Trophoblast cell (in vitro differentiated cells and primary cell): ENCODE results near the gene DICER1.

Source experiments
- DNase-seq, 2 donors: peaks; one replicate each; pipeline ENCODE4 v3.0.0-alpha.2; 2016
- H2AFZ ChIP-seq: 2 replicates; pipeline ENCODE4 v1.6.1; 2013; ENCODE audit warnings: low read length, moderate library complexity, mild to moderate bottlenecking; ENCODE audit not compliant: insufficient read depth, poor library complexity
- H2AK5ac ChIP-seq: 2 replicates; pipeline ENCODE4 v1.6.1; 2013; ENCODE audit warnings: mild to moderate bottlenecking, low read length
- H2BK120ac ChIP-seq: 2 replicates; pipeline ENCODE4 v1.6.1; 2013; ENCODE audit warnings: low read length, mild to moderate bottlenecking, moderate library complexity; ENCODE audit not compliant: insufficient read depth, poor library complexity
- H2BK12ac ChIP-seq: 2 replicates; pipeline ENCODE4 v1.6.1; 2013; ENCODE audit warnings: mild to moderate bottlenecking, low read length, moderate library complexity
- H2BK5ac ChIP-seq: 2 replicates; pipeline ENCODE4 v1.6.1; 2013; ENCODE audit warnings: low read length, low read depth, moderate library complexity, mild to moderate bottlenecking; ENCODE audit not compliant: poor library complexity
- H3K14ac ChIP-seq: 2 replicates; pipeline ENCODE4 v1.6.1; 2013; ENCODE audit warnings: mild to moderate bottlenecking, low read length
- H3K18ac ChIP-seq: 2 replicates; pipeline ENCODE4 v1.6.1; 2013; ENCODE audit warnings: mild to moderate bottlenecking, low read length
- H3K23ac ChIP-seq: 2 replicates; pipeline ENCODE4 v1.6.1; 2013; ENCODE audit warnings: low read length
- H3K27ac ChIP-seq: 2 replicates; pipeline ENCODE4 v1.5.1; 2013; ENCODE audit warnings: low read depth, mild to moderate bottlenecking, inconsistent platforms, low read length, moderate library complexity
- H3K27me3 ChIP-seq: 2 replicates; pipeline ENCODE4 v1.6.1; 2013; ENCODE audit warnings: inconsistent platforms, mild to moderate bottlenecking, low read length, moderate library complexity; ENCODE audit not compliant: insufficient read depth
- H3K36me3 ChIP-seq, 2 experiments: 1 replicate in 1 of 2; 2 replicates in 1 of 2; pipeline ENCODE4 v1.6.1; 2013; ENCODE audit warnings: low read length in 2 of 2, mild to moderate bottlenecking in 2 of 2, moderate library complexity in 1 of 2; ENCODE audit not compliant: insufficient read depth in 2 of 2, control insufficient read depth in 1 of 2
- H3K4ac ChIP-seq: 2 replicates; pipeline ENCODE4 v1.6.1; 2013; ENCODE audit warnings: low read depth, mild to moderate bottlenecking, low read length, moderate library complexity
- H3K4me1 ChIP-seq, 2 experiments: 1 replicate in 1 of 2; 2 replicates in 1 of 2; pipeline ENCODE4 v1.6.1; 2013; ENCODE audit warnings: low read length in 2 of 2, mild to moderate bottlenecking in 2 of 2, moderate library complexity in 1 of 2; ENCODE audit not compliant: insufficient read depth in 2 of 2, control insufficient read depth in 1 of 2
- H3K4me2 ChIP-seq: 2 replicates; pipeline ENCODE4 v1.6.1; 2013; ENCODE audit warnings: inconsistent platforms, mild to moderate bottlenecking, low read length, moderate library complexity
- H3K4me3 ChIP-seq: 2 replicates; pipeline ENCODE4 v1.5.1; 2013; ENCODE audit warnings: mild to moderate bottlenecking, low read depth, low read length, inconsistent platforms
- H3K79me1 ChIP-seq: one replicate; pipeline ENCODE4 v1.6.1; 2013; ENCODE audit warnings: low read length
- H3K79me2 ChIP-seq: 2 replicates; pipeline ENCODE4 v1.6.1; 2013; ENCODE audit warnings: low read length, mild to moderate bottlenecking; ENCODE audit not compliant: control insufficient read depth, insufficient read depth, poor library complexity
- H3K9ac ChIP-seq: 2 replicates; pipeline ENCODE4 v1.6.1; 2013; ENCODE audit warnings: mild to moderate bottlenecking, low read length
- H3K9me3 ChIP-seq: 2 replicates; pipeline ENCODE4 v1.6.1; 2013; ENCODE audit warnings: low read depth, mild to moderate bottlenecking, control low read depth, inconsistent platforms, low read length; ENCODE audit not compliant: insufficient read depth
- H4K12ac ChIP-seq: 2 replicates; pipeline ENCODE4 v1.6.1; 2013; ENCODE audit warnings: low read depth, mild to moderate bottlenecking, low read length, moderate library complexity
- H4K8ac ChIP-seq: 2 replicates; pipeline ENCODE4 v1.6.1; 2013; ENCODE audit warnings: low read depth, mild to moderate bottlenecking, low read length, moderate library complexity
- H4K91ac ChIP-seq: one replicate; pipeline ENCODE4 v1.6.1; 2013; ENCODE audit warnings: low read depth, mild to moderate bottlenecking, low read length, moderate library complexity
- WGBS: extraction: QIAGEN DNeasy Blood & Tissue Kit; methylation state at CpG from one replicate; pipeline ENCODE4 v1.1.7; 2013; ENCODE audit warnings: missing lambda C conversion rate; ENCODE audit not compliant: insufficient read length, insufficient coverage; ENCODE audit errors: extremely low coverage; 5-methylcytosine and 5-hydroxymethylcytosine counted together

DICER1 gene

DNA sequence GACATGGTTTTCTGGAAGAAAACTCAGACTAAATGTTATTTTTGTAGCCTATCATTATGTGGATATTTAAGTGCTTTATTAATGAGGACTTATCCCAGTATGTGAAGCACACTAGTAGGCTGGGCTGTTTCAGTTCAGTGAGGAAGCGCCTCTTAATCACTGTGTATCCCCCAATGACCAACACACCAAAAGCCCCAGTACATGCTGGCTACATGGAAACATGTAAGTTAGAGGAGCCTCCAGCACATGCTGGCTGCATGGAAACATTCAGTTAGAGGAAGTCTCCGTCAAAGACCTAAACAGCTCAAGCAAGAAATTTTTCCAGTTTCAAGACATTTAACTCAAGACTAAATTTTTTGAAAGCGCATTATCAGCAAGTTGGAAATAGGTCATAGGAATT lies 26.8 kb downstream of the DICER1 start:
- H2AK5ac ChIP-seq, result no peak overlapping the region
- no peak overlapping the region for H2BK120ac ChIP-seq
- WGBS, result no CpG with 5 or more reads among the region's 3 CpGs
- no peak overlapping the region for H3K4ac ChIP-seq
- no peak overlapping the region for H4K91ac ChIP-seq
- H2AFZ ChIP-seq, result no peak overlapping the region
- H3K4me2 ChIP-seq, result no peak overlapping the region
- H3K79me1 ChIP-seq, result no peaks in the 10 kb centered on the region
- no peaks in the 10 kb centered on the region for H3K9me3 ChIP-seq
- no peak overlapping the region for H2BK12ac ChIP-seq
- no peak overlapping the region for H3K18ac ChIP-seq
- H4K12ac ChIP-seq, result no peak overlapping the region
- no peak overlapping the region for H2BK5ac ChIP-seq
- no peak overlapping the region for H3K27ac ChIP-seq
- no peaks in the 10 kb centered on the region for H3K79me2 ChIP-seq
- H3K23ac ChIP-seq, result no peak overlapping the region
- peaks cover 4 to 6% of the 10 kb centered on the region in 2 experiments for H3K36me3 ChIP-seq
- H3K9ac ChIP-seq, result no peak overlapping the region
- H3K4me1 ChIP-seq, result no peaks in the 10 kb centered on the region
- H3K14ac ChIP-seq, result no peak overlapping the region
- H4K8ac ChIP-seq, result no peak overlapping the region
- no peak overlapping the region for H3K4me3 ChIP-seq
- DNase-seq, result no peak
- H3K27me3 ChIP-seq, result no peaks in the 10 kb centered on the region

DNA sequence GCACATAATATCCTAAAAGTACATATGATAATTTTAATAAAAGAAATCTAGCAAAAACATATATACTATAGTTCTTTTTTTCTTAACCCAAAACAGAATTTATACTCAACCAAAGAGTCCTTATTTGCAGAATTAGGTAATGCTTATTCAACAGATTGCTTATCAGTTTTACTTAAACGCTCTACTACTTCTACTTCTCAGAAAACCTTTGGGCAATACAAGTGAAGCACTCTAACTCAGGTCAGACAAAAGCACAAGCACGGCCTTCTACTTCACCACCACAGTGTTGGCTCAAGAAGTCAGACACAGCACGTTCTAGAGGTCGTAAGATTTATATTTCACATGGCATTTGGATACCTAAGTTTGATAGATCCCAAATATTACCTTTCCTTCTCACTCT lies 29.2 kb downstream of the DICER1 start:
- Histone ChIP-seq H3K27me3 (no peaks in the 10 kb centered on the region), H3K9ac (no peak overlapping the region), H3K36me3 (peaks cover 6 to 14% of the 10 kb centered on the region in 2 experiments), H4K12ac (no peak overlapping the region), H3K23ac (no peak overlapping the region), H3K4ac (no peak overlapping the region), H3K18ac (no peak overlapping the region), H3K79me2 (no peaks in the 10 kb centered on the region), H3K79me1 (no peaks in the 10 kb centered on the region), H2AK5ac (no peak overlapping the region), H3K4me1 (no peaks in the 10 kb centered on the region), H4K8ac (no peak overlapping the region), H3K14ac (no peak overlapping the region), H2BK12ac (no peak overlapping the region), H2AFZ (no peak overlapping the region), H3K4me3 (no peak overlapping the region), H2BK120ac (no peak overlapping the region), H3K4me2 (no peak overlapping the region), H3K9me3 (no peaks in the 10 kb centered on the region), H3K27ac (no peak overlapping the region), H4K91ac (no peak overlapping the region), H2BK5ac (no peak overlapping the region)
- DNase-seq, result no peak
- WGBS, result no CpG with 5 or more reads among the region's 4 CpGs

DNA sequence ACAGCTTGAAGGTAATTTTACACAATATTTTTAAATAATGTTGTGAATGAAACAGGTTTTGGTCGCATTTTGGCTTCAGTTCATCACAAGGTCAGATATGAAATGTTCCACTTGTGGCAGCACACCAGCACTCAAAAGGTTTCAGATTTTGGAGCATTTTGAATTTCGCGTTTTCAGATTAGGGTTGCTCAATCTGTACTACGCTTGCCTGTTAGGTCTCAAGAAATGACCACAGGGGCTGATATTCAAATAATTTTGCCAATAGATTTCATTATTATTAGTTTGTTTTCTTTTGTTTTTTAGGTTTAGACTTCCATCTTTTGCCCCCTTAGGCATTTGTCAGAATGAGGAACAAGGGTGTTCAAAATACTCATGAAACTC lies 29.8 kb downstream of the DICER1 start:
- no peak overlapping the region for H2AK5ac ChIP-seq
- WGBS, result no CpG with 5 or more reads among the region's 4 CpGs
- H4K12ac ChIP-seq, result no peak overlapping the region
- no peak overlapping the region for H2BK120ac ChIP-seq
- no peak overlapping the region for H3K27ac ChIP-seq
- H3K9ac ChIP-seq, result no peak overlapping the region
- no peak overlapping the region for H3K14ac ChIP-seq
- H2BK12ac ChIP-seq, result no peak overlapping the region
- no peak for DNase-seq
- no peak overlapping the region for H3K4me3 ChIP-seq
- no peak overlapping the region for H2BK5ac ChIP-seq
- no peaks in the 10 kb centered on the region for H3K4me1 ChIP-seq
- H3K23ac ChIP-seq, result no peak overlapping the region
- H3K4ac ChIP-seq, result no peak overlapping the region
- H3K9me3 ChIP-seq, result no peaks in the 10 kb centered on the region
- no peaks in the 10 kb centered on the region for H3K79me2 ChIP-seq
- H3K18ac ChIP-seq, result no peak overlapping the region
- H2AFZ ChIP-seq, result no peak overlapping the region
- H3K27me3 ChIP-seq, result no peaks in the 10 kb centered on the region
- no peak overlapping the region for H4K91ac ChIP-seq
- H3K79me1 ChIP-seq, result no peaks in the 10 kb centered on the region
- peaks cover 5 to 13% of the 10 kb centered on the region in 2 experiments for H3K36me3 ChIP-seq
- H4K8ac ChIP-seq, result no peak overlapping the region
- H3K4me2 ChIP-seq, result no peak overlapping the region

DNA sequence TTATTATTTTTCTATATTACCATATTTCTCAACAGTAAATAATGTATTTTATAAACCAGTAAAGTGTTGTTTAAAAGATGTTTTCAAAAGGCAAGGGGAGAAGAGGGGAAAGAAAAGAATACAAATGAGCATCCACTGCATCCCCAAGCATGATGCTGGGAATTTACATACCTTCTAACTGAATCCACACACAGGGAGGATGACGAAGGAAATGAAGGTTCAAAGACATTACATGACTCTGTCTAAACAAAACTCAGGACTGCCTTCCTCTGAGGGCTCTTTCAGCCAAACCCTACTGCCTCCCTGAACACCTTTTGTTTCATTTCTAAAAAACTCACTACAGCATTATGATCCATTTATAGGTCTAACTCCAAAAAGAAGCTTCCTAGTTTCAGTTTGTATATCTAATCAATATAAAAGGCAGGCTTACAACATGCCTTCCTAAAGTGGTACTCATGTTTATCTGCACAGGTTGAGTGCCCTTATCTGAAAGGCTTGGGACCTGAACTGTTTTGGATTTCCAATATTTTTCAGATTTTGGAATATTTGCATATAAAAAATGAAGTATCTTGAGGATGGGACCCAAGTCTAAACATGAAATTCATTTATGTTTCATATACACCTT lies 30.3 kb downstream of the DICER1 start:
- H3K9me3 ChIP-seq, result no peaks in the 10 kb centered on the region
- WGBS, result no CpG with 5 or more reads among the region's 1 CpG
- DNase-seq, result no peak
- no peak overlapping the region for H3K14ac ChIP-seq
- H3K4me2 ChIP-seq, result no peak overlapping the region
- no peak overlapping the region for H3K27ac ChIP-seq
- no peaks in the 10 kb centered on the region for H3K79me1 ChIP-seq
- no peak overlapping the region for H3K4me3 ChIP-seq
- no peak overlapping the region for H3K23ac ChIP-seq
- H2BK12ac ChIP-seq, result no peak overlapping the region
- no peak overlapping the region for H2AFZ ChIP-seq
- H2BK5ac ChIP-seq, result no peak overlapping the region
- no peak overlapping the region for H4K91ac ChIP-seq
- H3K18ac ChIP-seq, result no peak overlapping the region
- H3K4me1 ChIP-seq, result no peaks in the 10 kb centered on the region
- no peak overlapping the region for H3K4ac ChIP-seq
- no peaks in the 10 kb centered on the region for H3K27me3 ChIP-seq
- H4K8ac ChIP-seq, result no peak overlapping the region
- H2BK120ac ChIP-seq, result no peak overlapping the region
- no peak overlapping the region for H3K9ac ChIP-seq
- H2AK5ac ChIP-seq, result no peak overlapping the region
- H3K79me2 ChIP-seq, result no peaks in the 10 kb centered on the region
- H3K36me3 ChIP-seq, result peaks cover 5 to 13% of the 10 kb centered on the region in 2 experiments
- H4K12ac ChIP-seq, result no peak overlapping the region
